Liver (tissue), 9 donors: ENCODE data around the gene PACSIN3. TPM values are rescaled to one million over a fixed set of nuclear protein-coding genes. Genes with fewer than 3 reads are reported as not detected.

ENCODE experiments used
- DNase-seq: peaks from one replicate; pipeline ENCODE4 v3.0.0-alpha.2; 2017; ENCODE audit warnings: low spot score
- H3K27ac ChIP-seq, 2 donors: one replicate each; pipeline ENCODE4 v1.7.0; 2013; ENCODE audit warnings: inconsistent platforms in 2 of 2, low read length in 2 of 2, control low read depth in 1 of 2, low read depth in 1 of 2, mild to moderate bottlenecking in 1 of 2
- H3K27me3 ChIP-seq, 4 donors: one replicate each; pipeline versions ENCODE4 v1.6.1 to v1.7.0; 2013; ENCODE audit warnings: low read length in 3 of 4, inconsistent platforms in 1 of 4, mild to moderate bottlenecking in 1 of 4, moderate library complexity in 1 of 4; ENCODE audit not compliant: control insufficient read depth in 4 of 4, insufficient read depth in 4 of 4
- H3K36me3 ChIP-seq, 4 donors: one replicate each; pipeline versions ENCODE4 v1.6.1 to v1.7.0; 2013; ENCODE audit warnings: low read length in 3 of 4, mild to moderate bottlenecking in 3 of 4, low read depth in 1 of 4, moderate library complexity in 1 of 4; ENCODE audit not compliant: control insufficient read depth in 4 of 4, insufficient read depth in 3 of 4
- H3K4me1 ChIP-seq, 4 donors: one replicate each; pipeline versions ENCODE4 v1.6.1 to v1.7.0; 2013; ENCODE audit warnings: low read length in 3 of 4, mild to moderate bottlenecking in 3 of 4, moderate library complexity in 1 of 4; ENCODE audit not compliant: control insufficient read depth in 4 of 4, insufficient read depth in 4 of 4
- H3K4me3 ChIP-seq, 3 donors: one replicate each; pipeline versions ENCODE4 v1.6.1 to v1.7.0; 2013; ENCODE audit warnings: low read length in 3 of 3, control low read depth in 1 of 3, low read depth in 1 of 3, mild to moderate bottlenecking in 1 of 3
- H3K9ac ChIP-seq, 2 donors: one replicate each; pipeline ENCODE4 v1.7.0; 2013; ENCODE audit warnings: low read length in 2 of 2, mild to moderate bottlenecking in 2 of 2, moderate library complexity in 2 of 2, control low read depth in 1 of 2, low read depth in 1 of 2
- H3K9me3 ChIP-seq, 4 donors: one replicate each; pipeline versions ENCODE4 v1.6.1 to v1.7.0; 2013; ENCODE audit warnings: low read length in 3 of 4; ENCODE audit not compliant: control insufficient read depth in 4 of 4
- EGR1 ChIP-seq, 2 donors: IDR thresholded peaks; 2 replicates each; pipeline ENCODE4 v1.6.1; 2016 to 2018; ENCODE audit warnings: antibody characterized with exemption in 2 of 2, low read depth in 2 of 2
- FOXA1 ChIP-seq: IDR thresholded peaks from 2 replicates; pipeline ENCODE4 v1.6.1; 2016; ENCODE audit warnings: antibody characterized with exemption
- FOXA2 ChIP-seq: IDR thresholded peaks from 2 replicates; pipeline ENCODE4 v1.6.1; 2016; ENCODE audit warnings: antibody characterized with exemption
- GABPA ChIP-seq, 2 donors: IDR thresholded peaks in 1 of 2; conservative IDR thresholded peaks in 1 of 2; 2 replicates each; pipeline ENCODE4 v1.6.1; 2016; ENCODE audit warnings: antibody characterized with exemption in 2 of 2, mild to moderate bottlenecking in 1 of 2, moderate library complexity in 1 of 2
- HNF4A ChIP-seq, 2 donors: conservative IDR thresholded peaks; 2 replicates each; pipeline ENCODE4 v1.6.1; 2016; ENCODE audit warnings: antibody characterized with exemption in 2 of 2, mild to moderate bottlenecking in 2 of 2
- RAD21 ChIP-seq, 2 donors: IDR thresholded peaks; 2 replicates each; pipeline ENCODE4 v1.6.1; 2016; ENCODE audit warnings: antibody characterized with exemption in 2 of 2, mild to moderate bottlenecking in 2 of 2
- RXRA ChIP-seq, 2 donors: IDR thresholded peaks; 2 replicates each; pipeline ENCODE4 v1.6.1; 2017 to 2018; ENCODE audit warnings: antibody characterized with exemption in 2 of 2, mild to moderate bottlenecking in 1 of 2
- YY1 ChIP-seq: IDR thresholded peaks from 2 replicates; pipeline ENCODE4 v1.6.1; 2016; ENCODE audit warnings: antibody characterized with exemption, mild to moderate bottlenecking
- WGBS: extraction: QIAGEN DNeasy Blood & Tissue Kit; methylation state at CpG from one replicate; pipeline ENCODE4 v1.1.7; 2013; 5-methylcytosine and 5-hydroxymethylcytosine counted together
- polyA plus RNA-seq, 2 donors: library from polyadenylated mRNA; stranded (reverse) in 1 of 2; unstranded in 1 of 2; fragments of 200-250 nt in 1 of 2; fragments of >200 nt in 1 of 2; fragmentation: Nextera tagmentation in 1 of 2; extraction: Ambion mirVana in 1 of 2; gene quantifications; one replicate each; pipeline versions ENCODE4 v1.2.1 to v1.2.3, GENCODE V29; 2013 to 2015
- total RNA-seq, 2 donors: library from RNA; depleted of rRNA; stranded (reverse); fragments of >200 nt; gene quantifications; one replicate each; pipeline ENCODE4 v1.2.3, GENCODE V29; 2014
- TF ChIP-seq, protein P1 (sequence below): fragments of 150-350 bp; IDR thresholded peaks from 2 replicates; pipeline ENCODE4 v1.5.1; 2017; ENCODE audit warnings: improper control_type of control experiment, low read depth, low read length; ENCODE audit not compliant: missing input control
- TF ChIP-seq, protein P2 (sequence below): IDR thresholded peaks from 2 replicates; pipeline ENCODE4 v1.6.1; 2016; ENCODE audit warnings: antibody characterized with exemption
- TF ChIP-seq, protein P3 (sequence below): IDR thresholded peaks from 2 replicates; pipeline ENCODE4 v1.6.1; 2016; ENCODE audit warnings: antibody characterized with exemption
- donor health status: healthy.
- donor health status: healthy.
- donor health status: healthy.
- donor health status: healthy.
- donor health status: healthy.

The PACSIN3 gene
- total and polyA plus RNA-seq, 4 donors = 12.1 to 23.3 (median 19.7) TPM

DNA sequence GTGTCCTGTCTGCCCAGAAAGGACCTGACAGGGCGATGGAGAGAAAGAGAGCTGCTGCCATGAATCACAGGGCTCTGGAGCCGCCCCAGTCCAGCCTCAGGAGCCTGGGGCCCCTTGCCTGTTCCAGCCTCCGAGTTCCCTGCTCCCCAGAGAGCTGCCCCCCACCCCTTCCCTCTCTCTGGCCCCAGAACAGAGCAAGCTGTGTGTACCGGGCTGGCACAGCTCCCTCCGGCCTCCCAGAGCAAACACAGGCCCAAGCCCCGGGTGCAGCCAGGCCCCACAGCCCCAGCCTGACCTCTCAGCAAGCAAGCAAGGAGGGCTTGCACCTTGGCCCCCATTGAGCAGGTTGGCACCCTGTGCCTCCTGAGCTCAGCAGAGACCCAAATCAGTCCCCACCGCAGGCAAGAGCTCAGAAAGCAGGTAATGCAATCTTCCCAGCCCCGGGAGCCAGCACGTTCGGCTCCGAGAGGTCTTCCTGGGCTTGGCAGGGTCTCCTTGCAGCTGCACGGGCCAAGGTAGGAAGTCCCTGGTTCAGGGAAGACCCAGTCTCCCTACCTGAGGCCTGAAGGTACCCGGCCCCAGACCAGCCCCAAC lies 1.4 kb downstream of the PACSIN3 start:
- Histone ChIP-seq H3K27ac (peak overlapping the region; percentile 71 to 87), H3K4me3 (peak overlapping the region; percentile 49 to 84 (median 75))
- WGBS = 27% methylated on average over 13 of the region's 13 CpGs

DNA sequence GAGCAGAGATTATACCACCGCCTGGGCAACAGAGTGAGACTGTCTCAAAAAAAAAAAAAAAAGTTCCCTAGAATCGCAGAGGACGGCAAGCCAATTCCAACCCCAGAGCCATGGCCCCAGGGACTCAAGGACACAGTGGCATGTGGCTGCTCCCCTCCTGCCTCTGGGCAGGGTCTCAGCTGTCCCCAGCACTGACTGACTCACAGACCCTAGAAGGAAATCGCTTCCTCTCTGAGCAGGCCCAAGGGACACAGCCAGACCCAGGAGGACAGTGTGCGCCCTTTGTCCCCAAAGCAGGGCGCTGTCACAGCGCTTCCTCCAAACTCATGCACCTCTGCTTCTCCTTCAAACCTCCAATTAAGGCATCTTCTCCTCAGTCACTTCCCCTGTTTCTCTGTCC lies 2.3 kb downstream of the PACSIN3 start:
- TF ChIP-seq, protein P1, sequence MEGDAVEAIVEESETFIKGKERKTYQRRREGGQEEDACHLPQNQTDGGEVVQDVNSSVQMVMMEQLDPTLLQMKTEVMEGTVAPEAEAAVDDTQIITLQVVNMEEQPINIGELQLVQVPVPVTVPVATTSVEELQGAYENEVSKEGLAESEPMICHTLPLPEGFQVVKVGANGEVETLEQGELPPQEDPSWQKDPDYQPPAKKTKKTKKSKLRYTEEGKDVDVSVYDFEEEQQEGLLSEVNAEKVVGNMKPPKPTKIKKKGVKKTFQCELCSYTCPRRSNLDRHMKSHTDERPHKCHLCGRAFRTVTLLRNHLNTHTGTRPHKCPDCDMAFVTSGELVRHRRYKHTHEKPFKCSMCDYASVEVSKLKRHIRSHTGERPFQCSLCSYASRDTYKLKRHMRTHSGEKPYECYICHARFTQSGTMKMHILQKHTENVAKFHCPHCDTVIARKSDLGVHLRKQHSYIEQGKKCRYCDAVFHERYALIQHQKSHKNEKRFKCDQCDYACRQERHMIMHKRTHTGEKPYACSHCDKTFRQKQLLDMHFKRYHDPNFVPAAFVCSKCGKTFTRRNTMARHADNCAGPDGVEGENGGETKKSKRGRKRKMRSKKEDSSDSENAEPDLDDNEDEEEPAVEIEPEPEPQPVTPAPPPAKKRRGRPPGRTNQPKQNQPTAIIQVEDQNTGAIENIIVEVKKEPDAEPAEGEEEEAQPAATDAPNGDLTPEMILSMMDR = no peak
- TF ChIP-seq, protein P2, sequence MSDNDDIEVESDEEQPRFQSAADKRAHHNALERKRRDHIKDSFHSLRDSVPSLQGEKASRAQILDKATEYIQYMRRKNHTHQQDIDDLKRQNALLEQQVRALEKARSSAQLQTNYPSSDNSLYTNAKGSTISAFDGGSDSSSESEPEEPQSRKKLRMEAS = no peak
- TF ChIP-seq, protein P3, sequence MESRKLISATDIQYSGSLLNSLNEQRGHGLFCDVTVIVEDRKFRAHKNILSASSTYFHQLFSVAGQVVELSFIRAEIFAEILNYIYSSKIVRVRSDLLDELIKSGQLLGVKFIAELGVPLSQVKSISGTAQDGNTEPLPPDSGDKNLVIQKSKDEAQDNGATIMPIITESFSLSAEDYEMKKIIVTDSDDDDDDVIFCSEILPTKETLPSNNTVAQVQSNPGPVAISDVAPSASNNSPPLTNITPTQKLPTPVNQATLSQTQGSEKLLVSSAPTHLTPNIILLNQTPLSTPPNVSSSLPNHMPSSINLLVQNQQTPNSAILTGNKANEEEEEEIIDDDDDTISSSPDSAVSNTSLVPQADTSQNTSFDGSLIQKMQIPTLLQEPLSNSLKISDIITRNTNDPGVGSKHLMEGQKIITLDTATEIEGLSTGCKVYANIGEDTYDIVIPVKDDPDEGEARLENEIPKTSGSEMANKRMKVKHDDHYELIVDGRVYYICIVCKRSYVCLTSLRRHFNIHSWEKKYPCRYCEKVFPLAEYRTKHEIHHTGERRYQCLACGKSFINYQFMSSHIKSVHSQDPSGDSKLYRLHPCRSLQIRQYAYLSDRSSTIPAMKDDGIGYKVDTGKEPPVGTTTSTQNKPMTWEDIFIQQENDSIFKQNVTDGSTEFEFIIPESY = no peak
- TF ChIP-seq YY1 = no peak
- TF ChIP-seq EGR1 (IDR thresholded peaks at IDR 0.05; ENCODE audit: low read depth in 2 of 2) = no peak
- no peak for TF ChIP-seq FOXA2
- TF ChIP-seq FOXA1 = no peak
- Histone ChIP-seq H3K36me3 (peaks cover 0 to 7% (median 5%) of the 10 kb centered on the region in 4 donors), H3K27me3 (no peaks in the 10 kb centered on the region), H3K9ac (peak overlapping the region in 1 of 2 donors; percentile 26), H3K4me1 (peaks cover 10 to 78% (median 55%) of the 10 kb centered on the region in 4 donors), H3K9me3 (no peaks in the 10 kb centered on the region), H3K4me3 (peak overlapping the region in 1 of 3 donors; percentile 84), H3K27ac (peak overlapping the region; percentile 71 to 87)
- 70% methylated on average over 7 of the region's 7 CpGs for WGBS
- no peak for DNase-seq

More for the DNA sequence above, 1.4 kb downstream of the PACSIN3 start:
- peak; percentile 10 to 37 for TF ChIP-seq HNF4A (conservative IDR thresholded peaks at IDR 0.05)
- TF ChIP-seq FOXA2 = peak; percentile 12
- TF ChIP-seq RAD21 (IDR thresholded peaks at IDR 0.05) = peak in 1 of 2 donors; percentile 8
- no peak for TF ChIP-seq GABPA (IDR thresholded peaks at IDR 0.05 in 1 of 2, conservative IDR thresholded peaks at IDR 0.05 in 1 of 2)
- TF ChIP-seq EGR1 (IDR thresholded peaks at IDR 0.05; ENCODE audit: low read depth in 2 of 2) = no peak
- peak; percentile 31 to 52 for TF ChIP-seq RXRA (IDR thresholded peaks at IDR 0.05)
- peaks cover 8 to 72% (median 53%) of the 10 kb centered on the region in 4 donors for H3K4me1 ChIP-seq
- H3K9ac ChIP-seq = peak overlapping the region; percentile 45 to 49
- H3K27me3 ChIP-seq = no peaks in the 10 kb centered on the region
- no peaks in the 10 kb centered on the region for H3K9me3 ChIP-seq
- H3K36me3 ChIP-seq = peaks cover 0 to 5% (median 3%) of the 10 kb centered on the region in 4 donors
- DNase-seq = peak; percentile 58
